Tibial artery (tissue), 4 donors: ENCODE results near the gene SCG5.
A peak's percentile ranks its signal among the peaks of the same experiment; 100 is the strongest.

Source experiments
- DNase-seq, 2 donors: peaks; one replicate each; pipeline ENCODE4 v3.0.0-alpha.2; 2019
- H3K27ac ChIP-seq, 2 donors: fragments of 200-600 bp; sonication (generic) in 1 of 2; 1 replicate in 1 of 2; 2 replicates in 1 of 2; pipeline ENCODE4 v1.5.1; 2018 to 2019; ENCODE audit warnings: mild to moderate bottlenecking in 1 of 2
- H3K27me3 ChIP-seq, 2 donors: fragments of 200-600 bp; sonication (generic) in 1 of 2; one replicate each; pipeline versions ENCODE4 v1.5.1 to v1.6.0; 2016 to 2019
- H3K36me3 ChIP-seq, 3 donors: fragments of 200-600 bp; sonication (generic) in 2 of 3; one replicate each; pipeline ENCODE4 v1.5.1; 2016 to 2019; ENCODE audit warnings: mild to moderate bottlenecking in 2 of 3
- H3K4me1 ChIP-seq, 4 donors: fragments of 200-600 bp; sonication (generic) in 2 of 4; 1 replicate in 3 of 4; 2 replicates in 1 of 4; pipeline ENCODE4 v1.5.1; 2016 to 2019
- H3K4me3 ChIP-seq, 2 donors: fragments of 200-600 bp; sonication (generic) in 1 of 2; 1 replicate in 1 of 2; 2 replicates in 1 of 2; pipeline ENCODE4 v1.5.1; 2018 to 2019; ENCODE audit warnings: mild to moderate bottlenecking in 2 of 2
- H3K9me3 ChIP-seq, 3 donors: fragments of 200-600 bp; sonication (generic) in 1 of 3; one replicate each; pipeline ENCODE4 v1.5.1; 2016 to 2019
- intact Hi-C: fragments of 100-400 bp; cut with DNase I; formaldehyde crosslinking; loops from one replicate; pipeline ENCODE4 v1.15.0; 2023; ENCODE audit warnings: low total_unique reads
- TF ChIP-seq, protein P1 (sequence below), 2 experiments: fragments of 200-600 bp in 1 of 2; fragments of 450-650 bp in 1 of 2; IDR thresholded peaks; one replicate each; pipeline ENCODE4 v1.5.1; 2017 to 2019; ENCODE audit warnings: antibody characterized with exemption in 2 of 2, mild to moderate bottlenecking in 1 of 2, moderate library complexity in 1 of 2

The SCG5 gene

DNA sequence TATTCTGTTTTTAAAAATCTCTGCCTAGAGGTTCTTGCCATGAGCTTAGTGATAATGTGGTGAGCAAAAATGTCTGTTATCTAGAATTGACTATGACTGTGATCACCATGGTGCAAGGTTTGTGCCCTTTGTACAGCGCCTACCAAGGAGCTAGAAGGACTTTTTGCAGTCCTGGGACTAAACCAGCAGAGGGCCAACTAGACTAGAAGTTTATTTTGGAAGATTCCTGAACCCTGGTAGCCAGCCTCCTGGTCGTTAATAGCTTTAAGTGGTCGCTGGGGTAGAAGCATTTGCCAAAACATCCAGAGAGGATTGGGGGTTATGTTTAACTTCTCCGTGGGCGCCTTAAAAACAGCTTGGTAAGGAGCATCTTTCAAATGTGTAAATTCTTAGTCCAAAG is 7.8 kb downstream of the SCG5 start:
- intact Hi-C loops: no loop called here
- no peaks in the 10 kb centered on the region for H3K36me3 ChIP-seq
- H3K4me1 ChIP-seq: no peaks in the 10 kb centered on the region
- H3K27ac ChIP-seq: no peak overlapping the region
- H3K27me3 ChIP-seq: no peaks in the 10 kb centered on the region
- TF ChIP-seq, protein P1, sequence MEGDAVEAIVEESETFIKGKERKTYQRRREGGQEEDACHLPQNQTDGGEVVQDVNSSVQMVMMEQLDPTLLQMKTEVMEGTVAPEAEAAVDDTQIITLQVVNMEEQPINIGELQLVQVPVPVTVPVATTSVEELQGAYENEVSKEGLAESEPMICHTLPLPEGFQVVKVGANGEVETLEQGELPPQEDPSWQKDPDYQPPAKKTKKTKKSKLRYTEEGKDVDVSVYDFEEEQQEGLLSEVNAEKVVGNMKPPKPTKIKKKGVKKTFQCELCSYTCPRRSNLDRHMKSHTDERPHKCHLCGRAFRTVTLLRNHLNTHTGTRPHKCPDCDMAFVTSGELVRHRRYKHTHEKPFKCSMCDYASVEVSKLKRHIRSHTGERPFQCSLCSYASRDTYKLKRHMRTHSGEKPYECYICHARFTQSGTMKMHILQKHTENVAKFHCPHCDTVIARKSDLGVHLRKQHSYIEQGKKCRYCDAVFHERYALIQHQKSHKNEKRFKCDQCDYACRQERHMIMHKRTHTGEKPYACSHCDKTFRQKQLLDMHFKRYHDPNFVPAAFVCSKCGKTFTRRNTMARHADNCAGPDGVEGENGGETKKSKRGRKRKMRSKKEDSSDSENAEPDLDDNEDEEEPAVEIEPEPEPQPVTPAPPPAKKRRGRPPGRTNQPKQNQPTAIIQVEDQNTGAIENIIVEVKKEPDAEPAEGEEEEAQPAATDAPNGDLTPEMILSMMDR (IDR thresholded peaks at IDR 0.05): no peak
- no peak overlapping the region for H3K4me3 ChIP-seq
- H3K9me3 ChIP-seq: no peaks in the 10 kb centered on the region
- no peak for DNase-seq

DNA sequence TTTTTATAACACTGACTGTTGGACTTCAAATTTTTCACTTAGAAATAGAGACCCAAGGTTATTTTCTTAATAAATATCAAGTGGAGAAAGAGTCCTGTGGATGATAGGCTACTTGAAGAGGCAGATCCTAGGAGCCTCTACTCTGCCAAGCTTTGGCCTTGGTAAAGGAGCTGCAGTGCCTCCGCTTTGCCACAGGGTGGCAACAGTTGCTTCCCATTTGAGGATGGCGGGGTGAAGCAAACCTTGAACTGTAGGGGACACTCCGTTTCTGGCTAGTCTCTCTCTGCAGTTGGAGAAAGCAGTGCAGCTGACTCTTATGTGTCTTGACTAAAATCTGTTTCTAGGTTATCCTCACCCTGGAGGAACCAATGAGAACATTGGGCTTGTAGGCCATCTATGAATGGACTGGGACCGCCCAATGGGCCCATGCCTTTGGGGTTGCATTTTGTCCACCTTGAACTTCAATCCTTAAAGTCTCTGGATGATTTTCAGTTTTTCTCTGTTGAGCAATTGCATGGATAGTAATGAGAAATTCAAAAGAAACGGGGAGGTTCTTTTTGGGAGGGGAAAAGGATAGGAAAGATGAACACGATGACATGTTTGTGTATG is 9.8 kb downstream of the SCG5 start:
- Histone ChIP-seq H3K27me3 (no peaks in the 10 kb centered on the region), H3K4me1 (no peaks in the 10 kb centered on the region), H3K4me3 (no peak overlapping the region), H3K27ac (no peak overlapping the region), H3K9me3 (no peaks in the 10 kb centered on the region), H3K36me3 (no peaks in the 10 kb centered on the region)
- TF ChIP-seq, protein P1 (IDR thresholded peaks at IDR 0.05): peak; percentile 63 to 75
- DNase-seq: no peak
- intact Hi-C loops: no loop called here

DNA sequence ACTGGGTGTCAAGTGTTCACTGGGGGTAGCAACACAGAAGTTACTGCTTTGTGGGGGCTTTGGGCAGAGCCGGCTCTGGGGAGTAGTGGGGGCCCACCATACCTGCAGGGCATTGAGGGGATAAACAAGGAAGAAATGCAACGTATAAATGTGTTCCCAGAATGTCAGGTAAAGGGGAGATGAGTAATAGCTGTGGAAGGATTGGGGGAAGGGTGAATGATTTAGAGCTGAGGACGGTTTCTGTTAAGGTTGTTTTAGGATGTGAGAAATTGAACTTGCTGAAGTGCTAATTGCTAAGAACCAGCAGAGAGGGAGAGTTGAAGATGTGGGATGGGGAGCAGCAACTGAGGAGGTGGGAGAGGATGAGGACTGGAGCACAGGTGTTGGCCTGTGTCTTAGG is 10.7 kb downstream of the SCG5 start:
- H3K4me3 ChIP-seq: no peak overlapping the region
- no peak overlapping the region for H3K27ac ChIP-seq
- intact Hi-C loops: no loop called here
- TF ChIP-seq, protein P1 (IDR thresholded peaks at IDR 0.05): no peak
- no peaks in the 10 kb centered on the region for H3K9me3 ChIP-seq
- no peak for DNase-seq
- H3K4me1 ChIP-seq: peaks cover 0 to under 1% (median 0%) of the 10 kb centered on the region in 4 donors
- no peaks in the 10 kb centered on the region for H3K27me3 ChIP-seq
- H3K36me3 ChIP-seq: no peaks in the 10 kb centered on the region

DNA sequence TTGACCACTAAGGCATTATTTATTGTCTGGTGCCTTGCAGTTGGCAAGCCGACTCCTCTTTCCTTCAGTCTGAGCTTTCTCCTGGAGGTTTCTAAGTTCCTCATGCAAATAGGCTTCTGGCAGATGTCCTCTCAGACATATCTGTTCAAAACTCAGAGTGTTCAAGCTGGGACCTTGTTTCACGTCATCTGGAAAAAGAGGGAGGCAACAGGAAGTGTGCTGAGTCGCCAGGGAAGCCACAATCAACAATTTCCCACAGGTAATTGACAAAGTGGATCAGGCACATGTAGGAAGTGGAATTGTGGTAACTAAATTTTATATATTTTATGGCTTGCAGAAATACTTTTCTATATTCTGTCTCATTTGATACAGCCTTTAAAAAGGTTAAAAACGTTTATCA is 14.6 kb downstream of the SCG5 start:
- TF ChIP-seq, protein P1 (IDR thresholded peaks at IDR 0.05): no peak
- Histone ChIP-seq H3K4me1 (peaks cover 0 to 30% (median 9%) of the 10 kb centered on the region in 4 donors), H3K36me3 (no peaks in the 10 kb centered on the region), H3K27me3 (no peaks in the 10 kb centered on the region), H3K4me3 (no peak overlapping the region), H3K27ac (no peak overlapping the region), H3K9me3 (no peaks in the 10 kb centered on the region)
- DNase-seq: no peak
- intact Hi-C loops: no loop called here

DNA sequence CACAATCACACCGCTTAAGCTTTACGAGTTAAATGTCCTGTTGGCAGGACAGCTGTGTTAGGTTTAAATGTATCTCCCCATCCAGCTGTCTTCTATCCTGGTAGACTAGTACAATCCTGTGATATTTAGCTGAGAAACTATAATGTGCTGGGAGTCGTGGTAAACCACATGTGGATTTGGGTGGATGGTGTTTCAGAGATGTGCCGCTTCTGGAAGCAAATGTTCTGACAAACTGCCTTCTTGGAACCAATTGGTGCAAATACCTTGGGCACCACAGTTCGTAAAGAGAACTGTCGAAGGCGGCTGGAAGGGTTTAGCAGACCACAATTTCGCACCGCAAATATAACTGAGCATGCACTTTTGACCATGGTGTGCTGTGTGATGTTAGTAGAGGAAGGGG is 15.0 kb downstream of the SCG5 start:
- no peak overlapping the region for H3K27ac ChIP-seq
- no peaks in the 10 kb centered on the region for H3K9me3 ChIP-seq
- DNase-seq: no peak
- no peaks in the 10 kb centered on the region for H3K36me3 ChIP-seq
- intact Hi-C loops: no loop called here
- no peaks in the 10 kb centered on the region for H3K27me3 ChIP-seq
- TF ChIP-seq, protein P1 (IDR thresholded peaks at IDR 0.05): no peak
- peaks cover 0 to 30% (median 9%) of the 10 kb centered on the region in 4 donors for H3K4me1 ChIP-seq
- no peak overlapping the region for H3K4me3 ChIP-seq
